NCI-H2029 (cell line): ENCODE data around the gene PRDX5.

ENCODE experiments used
- DNase-seq: peaks from one replicate; lab custom pipeline; 2025; lab: John Stamatoyannopoulos, UW

The PRDX5 gene

DNA sequence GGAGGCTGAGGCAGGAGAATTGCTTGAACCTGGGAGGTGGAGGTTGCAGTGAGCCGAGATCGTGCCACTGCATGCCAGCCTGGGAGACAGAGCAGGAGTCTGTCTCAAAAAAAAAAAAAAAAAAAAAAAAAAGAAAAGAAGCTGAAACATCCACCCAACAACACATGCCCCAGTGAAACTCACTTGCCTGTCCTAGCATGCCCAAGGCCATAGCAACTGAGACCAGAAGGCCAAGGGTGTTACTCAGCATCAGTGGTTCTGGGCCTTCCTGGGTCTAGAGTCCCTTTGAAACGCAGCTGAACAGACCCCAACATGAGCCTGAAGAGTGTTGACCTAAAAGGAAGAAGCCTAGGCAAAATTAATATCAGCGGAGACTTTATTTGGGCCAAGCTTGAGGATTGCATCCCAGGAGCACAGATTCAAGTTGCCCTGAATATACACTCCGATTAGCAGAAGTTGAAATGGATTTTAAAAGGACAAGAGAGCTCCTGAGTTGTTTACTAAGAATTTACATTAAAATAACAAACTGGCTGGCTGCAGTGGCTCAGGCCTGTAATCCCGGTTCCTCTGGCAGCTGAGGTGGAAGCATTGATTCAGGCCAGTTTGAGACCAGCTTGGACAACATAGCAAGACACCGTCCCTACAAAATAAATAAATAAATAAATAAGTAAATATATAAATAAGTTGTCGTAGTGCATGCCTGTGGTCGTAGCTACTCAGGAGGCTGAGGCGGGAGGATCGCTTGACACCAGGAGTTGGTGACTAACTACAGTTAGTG, 7.0 kb downstream of the PRDX5 start:
- DNase-seq, result no peak

DNA sequence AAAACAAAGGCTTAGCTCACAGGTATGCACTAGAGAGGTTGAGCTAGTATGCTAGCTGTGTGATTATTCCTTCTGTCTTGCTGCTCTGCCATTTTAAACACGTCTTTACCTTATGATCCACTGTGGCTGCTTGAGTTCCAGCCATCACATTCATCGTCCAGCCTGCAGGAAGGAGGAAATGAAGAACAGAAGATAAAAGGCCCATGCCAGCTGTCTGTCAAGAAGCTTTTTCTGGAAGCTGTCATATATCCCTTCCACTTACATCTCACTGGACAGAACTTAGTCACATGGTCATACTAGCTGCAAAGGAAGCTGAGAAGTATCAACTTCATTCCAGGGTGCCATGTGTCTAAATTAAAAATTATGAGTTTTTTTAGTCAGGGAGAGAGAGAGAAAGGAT, 9.5 kb downstream of the PRDX5 start:
- no peak for DNase-seq

DNA sequence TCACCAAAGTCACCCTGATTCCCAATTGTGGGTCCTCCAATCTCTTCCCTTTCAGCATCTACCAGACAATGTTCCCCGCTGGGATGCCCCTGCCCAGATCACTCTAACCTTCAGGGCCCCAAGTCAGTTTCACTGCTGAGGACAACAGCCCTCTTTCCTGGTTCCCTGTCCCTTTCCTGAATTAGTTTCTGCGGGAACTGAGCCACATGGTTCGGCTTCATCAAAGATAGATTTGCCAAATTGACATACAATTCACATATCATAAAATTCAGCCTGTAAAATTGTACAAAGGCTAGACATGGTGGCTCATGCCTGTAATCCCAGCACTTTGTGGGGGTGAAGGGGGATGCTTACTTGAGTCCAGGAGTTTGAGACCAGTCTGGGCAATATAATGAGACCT, 10.1 kb downstream of the PRDX5 start:
- no peak for DNase-seq

DNA sequence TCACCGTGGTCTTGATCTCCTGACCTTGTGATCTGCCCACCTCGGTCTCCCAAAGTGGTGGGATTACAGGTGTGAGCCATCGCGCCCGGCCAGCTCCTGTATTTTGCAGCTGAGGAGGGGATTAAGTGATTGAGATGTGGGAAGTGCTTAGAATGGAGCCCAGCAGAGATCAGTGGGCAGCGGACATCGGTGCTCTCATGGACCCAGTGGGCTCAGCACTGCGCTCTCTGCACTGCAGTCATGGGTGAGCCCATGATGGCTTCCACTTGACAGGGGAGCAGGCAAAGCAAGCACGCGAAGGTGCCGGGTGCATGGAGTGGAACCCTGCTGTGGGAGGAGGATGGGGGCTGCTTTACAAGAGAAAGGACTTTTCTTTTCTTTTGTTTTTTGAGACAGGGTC, 13.0 kb downstream of the PRDX5 start:
- no peak for DNase-seq

DNA sequence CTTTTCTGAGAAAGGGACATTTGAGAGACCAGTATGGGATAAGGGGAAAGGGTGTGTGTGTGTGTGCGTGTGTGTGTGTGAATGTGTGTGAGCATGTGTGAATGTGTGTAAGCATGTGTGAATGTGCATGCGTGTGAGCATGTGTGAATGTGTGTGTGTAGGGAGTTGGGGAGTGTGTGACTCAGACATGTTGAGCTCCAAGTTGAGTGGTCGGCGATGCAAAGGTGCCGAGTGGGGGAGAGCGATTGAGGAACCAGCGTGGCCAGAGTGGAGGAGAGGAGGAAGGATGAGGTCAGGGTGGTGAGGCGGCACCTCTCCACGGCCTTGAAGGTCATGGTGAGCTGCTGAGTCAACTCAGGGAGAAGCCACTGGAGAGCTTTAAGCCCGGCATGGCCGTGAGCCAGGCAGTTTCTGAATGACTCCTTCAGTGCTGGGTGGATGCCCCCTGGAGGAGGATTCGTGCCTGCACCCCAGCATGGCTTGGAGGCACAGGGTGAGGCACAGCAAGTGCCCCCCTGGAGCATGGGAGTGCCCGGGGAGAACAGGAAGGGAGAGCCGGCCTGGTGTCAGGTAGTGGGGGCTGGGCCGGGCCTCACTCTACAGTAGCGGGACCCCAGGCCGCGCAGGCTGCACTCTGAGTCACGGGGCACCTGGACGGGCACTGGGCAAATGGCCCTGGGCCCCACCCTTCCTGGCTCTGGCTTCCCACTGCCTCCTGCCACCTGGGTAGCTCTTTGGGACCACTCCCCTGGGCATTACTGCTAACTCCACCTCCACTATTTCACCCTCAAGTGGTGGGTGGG, 13.8 kb downstream of the PRDX5 start:
- peak; percentile 82 for DNase-seq

DNA sequence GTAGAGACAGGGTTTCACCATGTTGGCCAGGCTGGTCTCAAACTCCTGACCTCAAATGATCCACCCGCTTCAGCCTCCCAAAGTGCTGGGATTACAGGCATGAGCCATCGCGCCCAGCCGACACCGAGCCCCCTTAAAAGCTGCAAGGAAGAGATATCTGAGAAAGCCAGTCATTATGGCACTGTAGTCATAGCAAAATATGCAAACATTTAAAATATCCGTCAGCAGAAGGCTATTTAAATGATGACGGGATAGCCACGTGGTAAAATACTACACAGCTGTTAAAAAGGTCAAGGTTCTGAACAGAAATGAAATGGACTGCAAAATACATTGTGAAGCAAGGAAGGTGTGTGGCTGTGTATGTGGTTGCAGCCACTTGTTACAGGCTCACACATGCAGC, 15.6 kb downstream of the PRDX5 start:
- DNase-seq, result no peak

DNA sequence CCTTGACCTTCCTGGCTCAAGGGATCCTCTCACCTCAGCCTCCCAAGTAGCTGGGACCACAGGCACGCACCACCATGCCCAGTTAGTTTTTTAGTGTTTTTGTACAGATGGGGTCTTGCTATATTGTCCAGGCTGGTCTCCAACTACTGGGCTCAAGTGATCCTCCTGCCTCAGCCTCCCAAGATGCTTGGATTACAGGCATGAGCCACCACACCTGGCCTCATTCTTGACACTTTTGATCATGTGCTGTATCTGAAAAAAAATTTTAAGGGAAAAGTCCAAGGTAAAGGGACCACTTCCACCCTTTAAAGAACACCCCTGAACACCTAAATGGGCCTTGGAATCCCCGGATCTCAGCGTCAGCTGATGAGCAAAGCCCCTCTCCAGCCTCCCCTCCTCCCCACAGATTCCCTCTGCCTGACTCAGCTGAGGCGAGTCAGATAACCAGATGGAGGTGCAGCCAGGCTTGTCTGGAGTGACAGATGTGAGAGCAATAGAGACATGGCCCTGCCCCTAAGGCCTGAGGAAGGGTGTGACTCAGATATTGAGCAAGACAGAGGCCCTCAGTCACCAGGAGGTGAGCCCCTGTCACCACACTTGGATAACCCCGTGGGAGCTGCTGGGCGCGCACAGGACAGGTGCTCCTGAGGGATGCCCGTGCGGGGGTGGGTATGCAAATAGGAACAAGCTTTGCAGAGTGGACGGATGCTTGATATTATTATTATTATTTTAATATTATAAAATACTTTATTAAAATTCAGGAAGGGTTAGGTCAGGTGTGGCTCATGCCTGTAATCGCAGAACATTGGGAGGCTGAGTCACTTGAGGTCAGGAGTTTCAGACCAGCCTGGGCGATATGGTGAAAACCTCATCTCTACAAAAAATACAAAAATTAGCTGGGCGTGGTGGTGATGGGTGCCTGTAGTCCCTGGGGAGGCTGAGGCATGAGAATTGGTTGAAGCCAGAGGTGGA, 17.1 kb downstream of the PRDX5 start:
- peak; percentile 62 for DNase-seq

DNA sequence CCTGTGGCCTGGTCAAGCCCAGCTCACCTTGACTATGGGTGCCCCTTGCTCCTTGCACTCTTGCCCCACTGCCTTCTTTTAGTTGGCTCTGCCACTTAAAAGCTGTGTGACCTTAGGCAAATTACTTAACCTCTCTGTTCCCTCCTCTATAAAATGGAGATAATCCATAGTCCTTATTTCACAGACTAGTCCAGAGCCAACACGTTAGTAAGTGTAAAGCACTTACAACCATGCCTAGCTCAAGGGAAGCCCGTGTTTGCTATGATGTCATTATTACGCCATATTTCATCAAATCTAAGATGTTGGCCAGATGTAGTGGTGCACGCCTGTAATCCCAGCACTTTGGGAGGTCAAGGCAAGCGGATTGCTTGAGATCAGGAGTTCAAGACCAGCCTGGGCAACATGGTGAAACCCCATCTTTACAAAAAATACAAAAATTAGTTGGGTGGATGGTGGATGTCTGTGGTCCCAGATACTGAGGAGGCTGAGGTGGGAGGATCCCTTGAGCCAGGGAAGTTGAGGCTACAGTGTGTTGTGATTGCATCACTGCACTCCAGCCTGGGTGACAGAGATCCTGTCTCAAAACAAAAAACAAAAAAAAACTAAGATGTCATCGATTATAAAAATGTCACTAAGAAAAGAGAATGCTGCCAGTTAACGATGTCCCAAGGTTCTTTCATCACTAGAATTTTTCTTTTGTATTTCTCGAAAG, 19.8 kb downstream of the PRDX5 start:
- no peak for DNase-seq

DNA sequence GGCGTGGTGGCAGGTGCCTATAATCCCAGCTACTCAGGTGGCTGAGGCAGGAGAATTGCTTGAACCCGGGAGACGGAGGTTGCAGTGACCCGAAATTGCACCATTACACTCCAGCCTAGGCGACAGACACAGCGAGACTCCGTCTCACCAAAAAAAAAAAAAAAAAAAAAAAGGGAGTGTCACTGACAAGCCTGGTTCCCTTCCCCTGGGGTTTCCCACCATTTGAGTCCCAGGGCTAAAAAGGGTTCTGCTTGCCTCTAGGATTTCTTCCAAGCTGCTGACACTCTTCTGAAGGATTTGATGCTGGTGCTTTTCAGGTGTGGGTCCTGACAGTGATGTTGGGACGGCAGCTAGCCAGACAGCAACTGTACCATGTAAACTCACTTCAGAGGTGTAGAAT, 20.8 kb downstream of the PRDX5 start:
- no peak for DNase-seq

DNA sequence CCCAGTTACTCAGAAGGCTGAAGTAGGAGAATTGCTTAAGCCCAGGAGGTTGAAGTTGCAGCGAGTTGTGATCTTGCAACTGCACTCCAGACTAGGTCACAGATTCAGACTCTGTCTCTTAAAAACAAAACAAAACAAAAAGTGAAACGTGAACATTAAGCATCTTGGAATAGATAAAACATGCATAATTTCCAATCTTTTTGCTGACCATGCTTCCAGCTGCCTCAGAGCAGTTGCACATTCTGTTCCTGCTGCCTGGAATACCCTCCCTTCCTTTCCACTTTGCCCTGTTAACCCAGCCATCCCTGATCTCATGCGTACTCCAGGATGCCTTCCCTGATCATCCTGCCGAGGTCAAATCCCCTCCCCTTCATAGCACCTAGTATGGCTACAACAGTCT, 21.4 kb downstream of the PRDX5 start:
- DNase-seq, result no peak

DNA sequence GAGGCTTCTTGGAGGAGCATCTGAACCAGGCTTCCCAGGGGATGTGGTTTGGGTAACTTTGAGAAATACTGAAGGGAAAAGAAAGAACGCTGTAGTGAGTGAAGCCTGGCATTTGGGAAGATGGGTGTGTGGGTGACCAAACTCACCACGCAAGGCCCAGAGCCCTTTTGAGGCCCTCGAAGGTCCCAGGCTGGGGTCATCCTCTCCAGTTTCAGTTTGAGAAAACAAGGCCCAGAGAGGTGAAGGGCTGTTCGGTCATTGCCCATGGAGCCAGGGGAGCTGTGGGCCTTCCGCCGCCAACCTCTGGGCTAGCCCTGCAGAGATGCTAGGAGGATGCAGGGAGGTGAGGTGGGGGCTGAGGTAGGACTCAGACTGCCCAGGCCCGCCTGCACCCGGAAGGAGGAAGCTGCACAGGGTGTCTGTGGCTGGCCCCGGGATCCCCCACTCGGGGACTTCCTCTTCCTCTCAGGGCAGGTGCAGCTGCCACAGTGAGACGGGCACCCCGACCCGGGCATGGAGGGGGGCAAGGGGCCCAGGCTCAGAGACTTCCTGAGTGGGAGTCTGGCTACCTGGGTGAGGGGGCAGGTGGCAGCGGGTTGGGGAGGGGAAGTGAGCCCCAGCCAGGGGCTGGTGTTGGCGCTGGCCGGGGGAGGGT, 22.0 kb downstream of the PRDX5 start, which contains the start of gene CCDC88B:
TSS of gene CCDC88B (plus strand) at position 451 of the 655 bp plus-strand sequence. CDS start at position 514, 63 bp downstream.
- no peak for DNase-seq

DNA sequence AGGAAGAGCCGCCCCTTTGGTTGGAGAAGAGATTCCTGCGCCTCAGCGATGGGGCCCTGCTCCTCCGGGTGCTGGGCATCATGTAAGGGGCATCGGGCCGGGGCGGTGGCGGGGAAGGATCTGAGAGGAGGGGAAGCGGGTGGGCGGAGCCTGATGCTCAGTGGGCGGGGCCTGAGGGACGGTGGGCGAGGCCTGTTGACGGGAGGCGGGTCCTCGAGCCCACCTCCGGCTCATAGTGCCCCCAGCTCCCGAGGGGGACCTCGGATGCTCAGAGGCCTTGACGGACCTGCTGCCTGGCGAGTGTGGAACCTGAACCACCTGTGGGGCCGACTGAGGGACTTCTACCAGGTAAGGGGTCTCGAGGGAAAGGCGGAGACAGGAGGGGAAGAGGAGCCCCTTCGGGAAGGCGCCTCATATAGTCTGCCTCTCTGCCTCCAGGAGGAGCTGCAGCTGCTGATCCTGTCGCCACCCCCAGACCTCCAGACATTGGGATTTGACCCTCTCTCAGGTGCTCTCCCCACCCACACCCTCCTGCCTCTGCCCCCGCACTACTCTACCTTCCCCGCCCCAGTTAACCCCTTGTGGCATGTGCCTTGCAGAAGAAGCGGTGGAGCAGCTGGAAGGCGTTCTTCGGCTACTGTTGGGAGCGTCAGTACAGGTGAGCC, 22.9 kb downstream of the PRDX5 start:
- no peak for DNase-seq

DNA sequence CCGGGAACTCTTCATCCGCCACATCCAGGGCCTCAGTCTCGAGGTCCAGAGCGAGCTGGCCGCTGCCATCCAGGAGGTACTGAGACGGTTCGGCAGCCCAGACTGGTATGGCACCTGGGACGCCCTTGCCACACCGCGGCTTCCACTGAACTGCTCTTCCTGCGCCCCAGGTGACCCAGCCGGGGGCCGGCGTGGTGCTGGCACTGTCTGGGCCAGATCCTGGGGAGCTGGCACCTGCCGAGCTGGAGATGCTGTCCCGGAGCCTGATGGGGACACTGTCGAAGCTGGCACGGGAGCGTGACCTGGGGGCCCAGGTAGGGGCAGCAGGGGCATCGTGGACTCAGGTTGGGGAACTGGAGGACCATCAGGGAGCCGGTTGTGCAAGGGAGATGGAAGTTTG, 23.5 kb downstream of the PRDX5 start:
- DNase-seq, result no peak

DNA sequence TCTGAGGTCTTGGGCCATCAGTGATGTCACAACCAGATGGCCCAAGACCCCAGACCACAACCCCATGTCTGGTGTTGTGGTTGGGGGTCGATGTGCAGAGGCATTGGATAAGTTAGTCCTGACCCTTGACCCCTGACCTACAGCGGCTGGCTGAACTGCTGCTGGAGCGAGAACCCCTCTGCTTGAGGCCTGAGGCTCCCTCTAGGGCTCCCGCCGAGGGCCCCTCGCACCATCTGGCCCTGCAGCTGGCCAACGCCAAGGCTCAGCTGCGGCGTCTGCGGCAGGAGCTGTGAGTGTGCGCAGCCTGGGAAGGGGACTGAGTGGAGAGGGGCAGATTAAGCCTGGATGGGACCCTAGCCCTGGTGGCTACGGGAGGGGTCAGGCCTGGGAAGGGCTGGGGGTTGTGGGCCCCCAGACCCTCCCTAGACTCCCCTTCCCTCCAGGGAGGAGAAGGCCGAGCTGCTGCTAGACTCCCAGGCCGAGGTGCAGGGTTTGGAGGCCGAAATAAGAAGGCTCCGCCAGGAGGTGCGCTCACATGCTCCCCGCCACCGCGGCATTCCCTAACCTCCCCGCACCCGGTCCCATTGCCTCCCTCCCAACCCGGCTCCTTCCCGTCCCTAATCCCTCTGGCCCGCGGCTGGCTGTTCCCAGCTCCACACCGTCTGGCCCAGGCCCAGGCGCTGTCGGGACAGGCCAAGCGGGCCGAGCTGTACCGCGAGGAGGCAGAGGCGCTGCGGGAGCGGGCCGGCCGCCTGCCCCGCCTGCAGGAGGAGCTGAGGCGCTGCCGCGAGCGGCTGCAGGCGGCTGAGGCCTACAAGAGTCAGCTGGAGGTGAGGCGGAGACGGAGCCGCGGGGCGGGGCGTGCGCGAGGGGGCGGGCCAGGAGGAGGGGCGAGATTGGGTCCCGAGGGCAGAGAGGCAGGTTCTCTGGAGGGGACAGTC, 24.2 kb downstream of the PRDX5 start:
- peak; percentile 81 for DNase-seq

DNA sequence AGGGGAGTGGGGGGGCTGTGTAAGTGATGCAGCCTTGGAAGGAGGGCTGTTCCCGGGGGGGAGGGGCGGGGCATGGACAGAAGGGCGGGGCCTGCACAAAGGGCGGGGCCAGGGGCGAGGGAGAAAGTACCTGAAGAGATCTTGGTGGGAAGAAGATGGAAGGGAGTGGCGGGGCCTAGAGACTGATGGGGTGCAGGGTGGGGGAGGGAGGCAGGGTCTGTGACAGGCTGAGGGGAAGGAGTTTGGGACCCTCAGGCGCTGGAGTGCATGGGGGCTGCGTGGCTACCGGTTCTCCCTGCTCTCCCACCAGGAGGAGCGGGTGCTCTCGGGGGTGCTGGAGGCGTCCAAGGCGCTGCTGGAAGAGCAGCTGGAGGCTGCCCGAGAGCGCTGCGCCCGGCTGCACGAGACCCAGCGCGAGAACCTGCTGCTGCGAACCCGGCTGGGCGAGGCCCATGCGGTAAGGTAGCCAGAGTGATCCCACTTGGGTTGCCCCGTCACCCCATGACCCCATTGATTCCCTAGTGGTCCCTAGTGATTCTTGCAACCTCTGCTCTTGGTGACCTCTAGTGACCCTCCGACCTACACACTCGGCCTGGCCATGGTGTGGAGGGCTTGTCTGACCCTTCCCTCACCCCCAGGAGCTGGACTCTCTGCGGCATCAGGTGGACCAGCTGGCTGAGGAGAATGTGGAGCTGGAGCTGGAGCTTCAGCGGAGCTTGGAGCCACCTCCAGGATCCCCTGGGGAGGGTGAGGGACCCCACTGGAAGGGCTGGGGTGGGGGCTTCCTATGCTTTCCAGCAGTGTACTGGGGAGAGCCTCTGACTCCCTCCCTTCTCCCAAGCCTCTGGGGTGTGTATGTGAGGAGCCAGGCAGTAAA, 25.2 kb downstream of the PRDX5 start:
- DNase-seq, result no peak

DNA sequence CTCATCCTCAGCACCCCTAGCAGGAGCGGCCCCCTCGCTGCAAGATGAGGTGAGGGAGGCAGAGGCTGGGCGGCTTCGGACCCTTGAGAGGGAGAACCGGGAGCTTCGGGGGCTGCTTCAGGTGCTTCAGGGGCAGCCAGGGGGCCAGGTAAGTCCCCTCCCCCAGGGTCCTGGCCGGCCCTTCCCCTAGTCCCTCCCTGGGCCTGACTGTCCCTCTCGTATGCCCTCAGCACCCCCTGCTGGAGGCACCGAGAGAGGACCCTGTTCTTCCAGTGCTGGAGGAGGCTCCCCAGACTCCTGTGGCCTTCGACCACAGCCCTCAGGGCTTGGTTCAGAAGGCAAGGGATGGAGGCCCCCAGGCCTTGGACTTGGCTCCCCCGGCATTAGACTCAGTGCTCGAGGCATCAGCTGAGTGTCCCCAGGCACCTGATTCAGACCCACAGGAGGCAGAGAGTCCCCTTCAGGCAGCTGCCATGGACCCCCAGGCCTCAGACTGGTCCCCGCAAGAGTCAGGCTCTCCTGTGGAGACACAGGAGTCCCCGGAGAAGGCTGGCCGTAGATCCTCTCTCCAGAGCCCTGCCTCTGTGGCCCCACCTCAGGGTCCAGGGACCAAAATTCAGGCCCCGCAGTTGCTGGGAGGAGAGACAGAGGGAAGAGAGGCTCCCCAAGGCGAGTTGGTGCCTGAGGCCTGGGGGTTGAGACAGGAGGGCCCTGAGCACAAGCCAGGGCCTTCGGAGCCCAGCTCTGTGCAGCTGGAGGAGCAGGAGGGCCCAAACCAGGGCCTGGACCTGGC, 26.0 kb downstream of the PRDX5 start:
- DNase-seq, result no peak

DNA sequence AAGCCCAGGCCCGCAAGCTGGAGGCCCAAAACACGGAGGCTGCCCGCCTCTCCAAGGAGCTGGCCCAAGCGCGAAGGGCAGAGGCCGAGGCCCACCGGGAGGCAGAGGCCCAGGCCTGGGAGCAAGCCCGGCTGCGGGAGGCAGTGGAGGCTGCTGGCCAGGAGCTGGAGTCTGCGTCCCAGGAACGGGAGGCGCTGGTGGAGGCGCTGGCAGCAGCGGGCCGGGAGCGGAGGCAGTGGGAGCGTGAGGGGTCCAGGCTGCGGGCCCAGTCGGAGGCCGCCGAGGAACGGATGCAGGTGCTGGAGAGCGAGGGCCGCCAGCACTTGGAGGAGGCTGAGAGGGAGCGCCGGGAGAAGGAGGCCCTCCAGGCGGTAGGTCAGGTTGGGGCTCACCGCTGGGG, 26.9 kb downstream of the PRDX5 start:
- DNase-seq, result no peak
